GF-D8 (cell line): ENCODE data around the gene STOML3.

Source experiments
- DNase-seq: peaks from one replicate; lab custom pipeline; 2025; lab: John Stamatoyannopoulos, UW

Gene STOML3

GRCh38 chr13:38980750-38981078, 9.9 kb downstream of the STOML3 start:
- no peak for DNase-seq

- DNase-seq: no peak
Measured at GRCh38 chr13:38979891-38980749, 10.5 kb downstream of the STOML3 start.

- no peak for DNase-seq
Measured at GRCh38 chr13:38970380-38971051, 20.1 kb downstream of the STOML3 start.

- no peak for DNase-seq
Measured at GRCh38 chr13:38969187-38969586, 21.4 kb downstream of the STOML3 start.

- DNase-seq: no peak
Measured at GRCh38 chr13:38967446-38967845, 23.2 kb downstream of the STOML3 start.

GRCh38 chr13:38965281-38965680, 25.4 kb downstream of the STOML3 start:
- DNase-seq: no peak

- no peak for DNase-seq
Measured at GRCh38 chr13:38960175-38960574, 30.5 kb downstream of the STOML3 start.

- no peak for DNase-seq
Measured at GRCh38 chr13:38957794-38958592, 32.6 kb downstream of the STOML3 start.

- no peak for DNase-seq
Measured at GRCh38 chr13:38954844-38955243, 35.8 kb downstream of the STOML3 start.

GRCh38 chr13:38954291-38954690, 36.3 kb downstream of the STOML3 start:
- no peak for DNase-seq

- DNase-seq: no peak
Measured at GRCh38 chr13:38952827-38953226, 37.8 kb downstream of the STOML3 start.

- DNase-seq: peak; percentile 28
Measured at GRCh38 chr13:38951525-38952313, 38.9 kb downstream of the STOML3 start.

GRCh38 chr13:38950987-38951386, 39.6 kb downstream of the STOML3 start:
- no peak for DNase-seq

- no peak for DNase-seq
Measured at GRCh38 chr13:38947054-38947453, 43.6 kb downstream of the STOML3 start.

- no peak for DNase-seq
Measured at GRCh38 chr13:38944219-38944618, 46.4 kb downstream of the STOML3 start.

GRCh38 chr13:38943231-38943630, 47.4 kb downstream of the STOML3 start:
- no peak for DNase-seq

- no peak for DNase-seq
Measured at GRCh38 chr13:38941353-38941945, 49.2 kb downstream of the STOML3 start.

- no peak for DNase-seq
Measured at GRCh38 chr13:38933786-38934185, 56.8 kb downstream of the STOML3 start.

GRCh38 chr13:38922170-38922569, 68.5 kb downstream of the STOML3 start:
- no peak for DNase-seq

GRCh38 chr13:38921081-38921480, 69.5 kb downstream of the STOML3 start:
- DNase-seq: no peak
